GM19372 (cell line): ENCODE data around the gene MRPS6.

Experiments used
- ATAC-seq: cut with Tn5 transposase; IDR thresholded peaks from one replicate; pipeline ENCODE4 v1.9.1; 2021; ENCODE audit warnings: mild to moderate bottlenecking, low read depth, moderate library complexity; ENCODE audit not compliant: unreplicated experiment

The MRPS6 gene

DNA sequence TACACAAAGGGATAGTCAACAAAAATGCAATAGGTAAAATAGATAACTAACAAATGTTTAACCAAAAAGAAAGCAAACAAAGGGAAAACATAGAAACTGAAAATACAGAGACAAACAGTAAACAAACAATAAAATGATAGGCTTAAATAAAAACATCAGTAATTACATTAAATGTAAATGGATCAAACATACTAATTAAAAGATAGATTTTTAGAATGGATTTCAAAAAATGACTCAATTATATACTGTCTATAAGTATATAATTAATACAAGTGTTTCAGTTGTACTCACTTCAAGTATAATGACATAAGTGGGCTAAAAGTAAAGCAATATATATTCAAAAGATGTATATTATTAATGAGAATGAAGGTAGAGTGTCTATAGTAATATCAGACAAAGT is 101.1 kb downstream of the MRPS6 start:
- no peak for ATAC-seq

DNA sequence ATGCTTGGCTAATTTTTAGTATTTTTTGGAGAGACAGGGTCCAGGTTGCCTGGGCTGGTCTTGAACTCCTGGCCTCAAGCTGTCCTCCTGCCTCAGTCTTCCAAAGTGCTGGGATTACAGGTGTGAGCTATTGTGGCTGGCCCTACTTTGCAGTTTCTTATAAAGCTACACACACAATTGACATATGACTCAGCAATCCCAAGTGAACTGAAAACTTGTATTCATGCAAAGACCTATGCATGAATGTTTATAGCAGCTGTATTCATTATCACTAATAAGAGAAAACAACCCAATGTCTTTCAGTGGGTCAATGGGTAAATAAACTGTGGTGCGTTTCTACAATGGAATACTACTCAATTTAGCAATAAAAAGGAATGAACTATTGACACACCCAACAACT is 103.1 kb downstream of the MRPS6 start:
- no peak for ATAC-seq

DNA sequence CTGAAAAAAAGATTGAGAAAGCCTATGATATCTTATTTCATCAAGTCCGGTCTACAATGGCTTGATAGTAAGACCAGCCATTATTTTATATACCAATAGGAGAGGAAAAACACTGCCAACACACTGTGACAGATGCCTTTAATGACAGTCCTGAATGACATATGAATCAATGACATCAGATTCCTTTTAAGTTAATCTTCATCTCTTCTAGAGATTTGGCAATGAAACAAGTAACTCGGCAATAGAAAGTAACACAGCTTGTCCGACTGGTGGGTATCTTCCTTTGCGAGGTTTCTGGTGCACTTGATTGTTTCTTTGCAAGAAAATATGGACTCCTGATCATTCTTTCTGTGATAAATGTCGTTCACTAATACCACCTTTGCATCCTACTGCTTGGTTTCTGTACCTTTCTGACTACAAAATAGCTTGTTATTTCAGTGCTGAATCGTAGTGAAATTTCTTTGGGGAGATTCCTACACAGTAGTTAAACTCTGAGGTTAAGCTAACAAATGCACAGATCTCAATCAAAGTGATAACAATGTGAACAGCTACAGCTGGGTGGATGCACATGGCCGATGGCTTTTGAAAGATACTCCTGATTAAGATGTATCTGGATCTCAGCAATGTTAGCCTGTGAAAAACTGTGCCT is 104.7 kb downstream of the MRPS6 start:
- ATAC-seq = no peak

DNA sequence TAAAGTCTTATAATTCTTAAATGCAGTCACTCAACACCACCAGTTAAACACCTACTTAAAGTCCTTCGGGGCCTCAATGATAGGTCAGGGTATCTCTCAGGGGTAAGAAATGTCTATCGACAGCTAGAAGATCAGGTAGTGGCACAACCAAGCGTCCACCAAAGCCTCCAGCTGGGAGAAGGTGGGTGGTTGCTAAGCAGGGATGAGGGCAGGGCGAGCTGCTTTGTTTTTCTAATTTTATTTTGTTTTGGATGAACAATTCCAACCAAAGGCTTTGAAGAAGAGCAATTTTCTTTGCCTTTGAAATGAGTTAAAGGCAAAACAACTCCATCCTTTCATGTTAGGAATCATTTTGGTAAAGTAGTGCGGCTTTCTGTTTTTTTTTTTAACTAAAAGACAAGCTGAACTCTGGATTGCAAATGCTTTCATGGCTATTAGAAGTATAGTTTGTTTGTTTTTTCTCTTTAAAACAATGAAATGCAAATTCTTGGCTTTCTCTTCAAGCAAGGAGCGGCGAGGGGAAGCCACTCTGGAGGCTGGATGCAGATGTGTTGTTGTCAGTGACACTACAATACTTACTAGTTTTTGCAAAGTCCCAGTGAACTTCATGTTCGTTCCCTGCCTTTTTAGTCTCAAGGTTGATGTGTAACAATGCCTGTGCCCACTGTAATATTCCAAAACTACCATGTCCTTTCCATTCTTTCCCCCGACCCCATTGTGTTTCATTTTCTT is 106.0 kb downstream of the MRPS6 start:
- no peak for ATAC-seq

DNA sequence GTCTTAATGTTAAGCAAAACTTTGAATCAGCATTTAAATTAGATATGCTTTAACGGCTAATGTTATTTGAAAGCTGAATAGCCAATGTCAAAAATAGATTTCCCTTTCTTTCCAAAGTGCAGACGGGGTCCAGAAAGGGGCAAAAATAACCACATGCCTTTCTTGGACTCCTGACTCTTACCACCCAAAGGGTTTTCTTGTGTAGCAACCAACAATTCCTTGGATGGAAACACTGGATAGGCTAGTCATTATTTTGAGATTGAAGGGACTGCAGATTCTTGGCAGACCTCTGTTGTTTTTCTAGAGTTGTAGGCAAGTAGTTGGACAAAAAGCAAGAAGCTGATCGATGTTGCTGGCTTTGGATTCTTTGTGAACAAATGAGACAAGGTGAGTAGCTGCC is 107.0 kb downstream of the MRPS6 start:
- no peak for ATAC-seq

DNA sequence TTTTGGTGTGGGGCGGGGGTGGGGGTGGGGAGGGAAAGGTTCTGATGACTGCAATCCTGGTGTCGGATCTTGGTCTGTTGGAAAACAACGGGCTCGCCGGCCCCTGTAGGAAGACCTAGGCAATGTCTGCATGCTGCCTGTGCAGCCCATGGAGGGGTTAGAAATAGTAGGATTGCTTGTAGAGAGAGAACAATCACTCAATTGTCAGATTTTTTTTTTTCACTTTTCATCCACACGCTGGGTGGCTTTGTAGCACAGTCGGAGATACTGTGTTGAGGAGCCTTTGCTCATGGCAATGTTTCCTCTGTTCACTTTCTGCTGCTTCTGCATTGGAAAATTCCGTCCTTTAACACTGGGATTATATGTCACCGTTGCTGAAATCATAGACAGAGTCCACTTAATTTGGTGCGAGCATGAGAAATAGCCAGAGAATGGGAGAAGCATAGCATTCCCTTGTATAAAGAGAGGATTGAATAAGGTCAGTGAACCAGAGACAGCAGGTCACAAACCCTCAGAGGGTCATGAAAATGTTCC is 107.5 kb downstream of the MRPS6 start:
- no peak for ATAC-seq

DNA sequence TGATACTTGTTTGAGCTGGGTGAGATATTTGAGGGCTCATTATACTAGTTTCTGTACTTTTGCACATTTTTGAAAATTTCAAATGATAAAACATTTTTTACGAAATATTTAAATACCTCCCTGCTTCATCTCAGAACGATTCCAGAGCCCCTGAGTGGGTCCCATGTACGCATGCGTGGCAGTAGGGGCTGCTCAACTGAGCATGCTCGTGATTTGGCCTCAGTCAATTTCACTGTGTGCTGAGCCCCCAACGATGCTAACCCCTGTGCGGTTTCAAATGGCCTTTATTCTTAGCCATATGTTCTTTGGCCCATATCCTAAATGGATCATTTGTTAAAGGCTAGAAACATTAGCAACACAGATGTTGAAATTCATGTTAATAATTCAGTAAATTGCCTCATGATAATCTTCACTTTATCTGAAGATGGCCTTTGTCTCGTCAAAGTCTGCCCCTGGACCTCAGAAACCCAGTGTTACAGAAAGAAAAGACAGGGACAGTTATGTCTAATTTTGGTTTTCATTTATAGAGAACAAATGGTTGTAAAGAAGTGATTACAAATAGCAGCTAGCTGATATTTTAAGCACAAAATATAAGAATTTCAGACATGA is 108.2 kb downstream of the MRPS6 start:
- ATAC-seq = no peak

DNA sequence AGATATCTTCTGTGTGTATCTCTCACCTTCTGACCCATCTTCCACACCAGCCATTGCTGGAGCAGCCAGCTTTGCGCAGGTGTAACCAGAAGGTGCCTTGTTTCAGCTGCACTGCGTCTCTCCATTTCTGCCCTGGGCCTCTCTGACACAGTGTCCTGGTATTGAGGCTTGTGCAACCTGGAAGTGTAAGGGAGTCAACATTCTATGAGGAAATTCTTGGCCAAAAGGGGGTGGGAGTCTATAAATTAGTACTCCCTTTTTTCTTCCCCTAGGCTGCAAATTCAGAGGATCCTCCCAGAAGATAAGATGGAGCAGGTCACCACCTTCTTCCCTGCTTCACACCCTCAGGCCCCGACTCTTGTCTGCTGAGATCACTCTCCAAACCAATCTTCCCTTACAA is 109.1 kb downstream of the MRPS6 start:
- no peak for ATAC-seq

DNA sequence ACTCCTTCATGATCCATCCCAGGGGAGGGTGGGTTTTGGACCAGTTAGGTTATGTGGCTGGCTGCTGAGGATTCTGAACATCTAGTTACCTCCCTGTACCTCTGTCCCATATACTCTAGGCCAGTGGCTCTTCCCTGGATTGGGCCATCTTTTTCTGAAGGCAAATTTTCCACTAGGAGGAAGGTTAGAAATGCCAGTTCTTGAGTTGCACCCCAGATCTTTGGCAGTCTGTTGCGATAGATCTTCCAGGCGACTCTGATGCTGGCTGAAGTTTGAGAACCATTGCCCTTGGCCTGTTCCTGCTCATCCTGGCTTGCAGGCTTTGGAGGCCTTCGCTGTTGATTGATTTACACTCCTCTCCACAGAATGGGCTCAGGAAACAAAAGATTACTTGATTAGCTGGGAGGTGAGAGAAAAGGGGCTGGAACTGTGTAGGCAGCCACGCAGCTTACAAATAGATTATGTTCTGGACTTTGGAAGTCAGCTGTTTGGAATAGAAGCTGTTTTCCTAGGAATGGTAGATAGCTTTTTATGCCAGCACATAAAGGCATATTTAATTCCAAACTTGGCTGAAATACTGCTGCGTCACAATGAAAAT is 110.1 kb downstream of the MRPS6 start:
- no peak for ATAC-seq

DNA sequence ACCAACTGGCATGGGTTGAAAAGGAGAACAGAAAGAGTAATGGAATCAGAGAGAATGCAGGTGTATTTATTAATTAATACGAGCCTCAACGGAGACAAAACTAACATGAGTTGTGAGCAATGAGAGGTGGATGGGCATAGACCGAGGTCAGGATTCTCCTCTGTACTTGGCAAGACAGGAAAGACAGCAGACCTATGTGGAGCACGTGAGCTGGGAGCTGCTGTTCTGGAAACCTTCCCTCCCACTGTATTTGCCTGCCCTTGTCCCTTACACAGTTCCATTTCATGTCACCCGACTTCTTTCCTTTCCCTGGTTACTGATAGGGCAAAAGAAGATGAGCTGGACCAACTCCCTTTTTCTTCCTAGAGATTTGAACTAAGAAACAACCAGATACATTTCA is 110.9 kb downstream of the MRPS6 start:
- no peak for ATAC-seq

DNA sequence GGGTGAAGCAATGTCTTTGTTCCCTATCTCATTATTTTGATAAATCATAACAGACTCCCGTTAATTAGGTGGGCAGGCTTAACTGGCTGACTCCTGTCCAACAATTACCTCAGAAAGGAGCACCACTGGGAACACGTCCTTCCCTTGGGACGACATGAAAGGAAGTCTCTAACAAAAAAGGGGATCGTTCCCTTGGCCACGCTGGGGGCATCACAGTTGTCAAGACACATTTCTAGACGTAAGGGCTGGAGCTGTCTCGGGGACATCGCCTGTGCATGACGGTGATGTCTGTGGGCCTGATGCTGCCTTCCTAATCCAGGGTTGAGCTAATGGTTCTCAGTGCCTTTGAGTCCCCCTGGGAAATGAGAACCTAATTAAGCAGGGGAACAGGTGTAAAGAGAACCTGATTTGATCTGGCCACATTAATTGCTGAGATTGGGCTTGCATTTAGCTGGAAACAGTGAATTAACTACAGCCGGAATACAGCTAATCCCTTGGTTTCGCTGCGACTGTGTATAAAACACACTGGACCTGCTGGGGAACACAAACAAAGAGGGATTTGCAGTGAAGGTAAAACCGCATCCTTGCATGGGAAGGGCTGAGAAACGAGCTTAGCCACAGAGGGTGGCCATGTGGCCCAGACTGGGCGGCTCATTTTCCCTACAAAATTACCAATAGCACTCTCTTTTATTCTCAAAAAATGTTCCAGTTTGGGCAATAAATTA is 111.8 kb downstream of the MRPS6 start:
- ATAC-seq = no peak

DNA sequence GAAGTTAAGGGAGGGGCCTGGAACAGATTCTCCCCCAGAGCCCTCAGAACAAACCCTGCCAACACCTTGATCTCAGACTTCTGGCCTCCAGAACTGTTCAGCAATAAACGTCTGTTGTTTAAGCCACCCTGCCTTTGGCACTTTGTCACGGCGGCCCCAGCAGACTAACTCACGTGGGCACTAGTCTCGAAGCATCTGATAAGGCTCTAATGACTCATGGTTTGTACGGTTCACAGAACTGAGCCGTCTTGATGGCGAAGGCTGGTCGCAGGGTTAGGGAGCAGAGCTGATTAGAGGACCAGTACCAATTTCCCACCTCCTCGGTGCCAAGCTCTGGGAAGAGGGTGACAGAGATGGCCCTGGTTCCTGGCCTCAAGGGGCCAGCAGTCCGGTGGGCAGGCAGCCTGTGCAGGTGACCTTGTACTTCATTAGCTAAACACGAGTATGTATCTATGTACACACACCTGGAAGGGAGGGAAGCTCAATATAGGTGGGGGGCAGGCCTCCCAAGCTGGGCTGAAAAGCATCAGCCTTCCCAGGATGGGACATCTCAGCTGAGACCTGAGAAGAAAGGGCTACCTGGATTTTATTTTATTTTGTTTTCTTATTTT is 112.8 kb downstream of the MRPS6 start:
- no peak for ATAC-seq

DNA sequence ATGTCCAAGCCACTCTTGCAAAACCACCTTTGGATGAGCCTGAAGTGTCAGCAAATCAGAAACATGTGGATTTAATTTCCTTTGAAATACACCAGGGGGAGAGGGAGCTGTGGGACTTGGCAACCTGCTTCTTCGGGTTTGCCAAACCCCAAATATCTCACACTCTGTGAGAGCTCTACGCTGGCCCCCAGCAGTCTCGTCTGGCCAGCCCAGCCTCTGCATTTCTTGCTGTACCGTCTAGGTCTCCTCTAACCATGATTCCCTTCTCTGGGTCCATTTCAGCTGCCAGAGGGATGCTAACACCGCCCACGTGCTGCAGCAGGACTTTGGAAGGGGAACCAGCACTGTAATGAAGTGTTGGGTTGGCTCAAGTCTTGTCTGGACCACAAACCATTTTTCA is 114.6 kb downstream of the MRPS6 start:
- ATAC-seq = no peak

DNA sequence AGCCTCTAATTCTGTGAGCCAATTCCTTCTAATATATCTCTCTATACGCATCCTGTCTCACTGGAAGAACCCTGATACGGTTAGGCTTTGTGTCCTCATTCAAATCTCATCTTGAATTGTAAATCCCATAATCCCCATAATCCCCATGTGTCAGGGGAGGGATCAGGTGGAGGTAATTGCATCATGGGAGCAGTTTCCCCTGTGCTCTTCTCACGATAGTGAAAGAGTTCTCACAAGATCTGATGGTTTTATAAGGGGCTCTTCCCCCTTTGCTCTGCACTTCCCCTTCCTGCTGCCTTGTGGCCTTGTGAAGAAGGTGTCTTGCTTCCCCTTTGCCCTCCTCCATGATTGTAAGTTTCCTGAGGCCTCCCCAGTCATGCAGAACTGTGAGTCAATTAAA is 116.1 kb downstream of the MRPS6 start:
- no peak for ATAC-seq

DNA sequence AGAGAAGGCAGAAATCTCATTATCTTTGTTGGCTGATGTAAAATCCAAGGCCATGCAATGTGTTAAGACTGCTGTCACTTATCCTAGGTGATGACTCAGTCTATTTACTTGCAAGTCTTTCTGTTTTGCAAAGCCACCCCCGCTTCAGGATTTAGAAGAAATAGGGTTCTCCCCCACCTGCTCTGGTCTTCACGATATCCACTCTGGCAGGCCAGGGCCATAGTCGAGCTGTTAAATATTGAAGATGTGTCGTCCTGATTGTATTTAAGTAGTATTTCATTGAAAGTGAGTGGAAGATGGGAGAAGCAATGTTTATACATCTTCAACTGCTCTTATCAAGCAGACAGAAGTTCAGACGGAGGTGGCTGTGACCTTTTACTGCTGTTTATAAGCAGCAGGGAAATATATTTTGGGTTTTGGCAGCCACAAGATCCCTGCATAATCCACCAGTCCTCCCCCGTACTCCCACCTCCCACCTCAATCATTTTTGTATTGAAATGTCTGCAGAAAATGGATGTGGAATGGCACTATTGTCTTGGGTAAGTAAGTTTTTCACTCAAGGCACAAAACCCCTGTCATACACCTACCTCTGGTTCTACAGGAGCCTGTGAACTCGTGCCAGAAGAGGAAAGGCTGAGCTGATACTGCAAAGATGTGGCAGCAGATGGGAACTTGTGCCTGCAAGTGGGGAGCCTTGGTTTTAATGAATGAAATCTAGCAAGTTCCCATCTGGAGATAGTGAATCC is 117.4 kb downstream of the MRPS6 start:
- ATAC-seq = no peak

DNA sequence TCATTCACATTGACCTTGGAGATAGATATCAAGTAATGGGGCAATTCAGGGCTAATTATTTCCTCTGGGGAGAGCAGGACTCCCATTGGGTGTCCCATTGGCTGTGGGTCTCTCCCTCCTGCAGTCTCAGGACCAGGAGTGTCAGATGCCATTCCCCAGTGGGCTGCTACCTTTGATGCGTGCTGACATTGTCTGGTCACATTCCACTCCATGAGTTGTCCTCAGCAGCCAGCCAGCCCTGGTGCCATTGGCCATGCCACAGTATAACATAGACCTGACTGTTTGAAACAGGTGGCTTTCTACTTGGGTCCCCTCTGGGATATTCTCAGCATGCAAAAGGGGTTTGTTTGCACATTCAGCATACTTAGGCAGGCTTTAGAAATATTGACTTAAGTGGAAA is 118.5 kb downstream of the MRPS6 start:
- no peak for ATAC-seq
